Measurements from ENCODE around the gene VGLL3.
"Not testable (repeated sequence)": the region's sequence is repeated elsewhere in the genome, so short reads cannot be mapped to it uniquely, and the experiment has no call there.

Gene VGLL3

GRCh38 chr3:86990734-86991481 lies at the start of gene VGLL3:
Gene VGLL3, minus strand, starts transcription at chr3:86991149. Its CDS starts 406 bp downstream, at chr3:86990743.
- no peak for DNase-seq

- DNase-seq: no peak
Measured at GRCh38 chr3:87037652-87038051, 46.7 kb upstream of the VGLL3 start.

- DNase-seq: no peak
Measured at GRCh38 chr3:87036671-87037070, 45.7 kb upstream of the VGLL3 start.

GRCh38 chr3:87035339-87035738 lies 44.4 kb upstream of the VGLL3 start:
- DNase-seq: no peak

GRCh38 chr3:87033205-87033604 lies 42.3 kb upstream of the VGLL3 start:
- DNase-seq: no peak

GRCh38 chr3:87025661-87026645 lies 35.0 kb upstream of the VGLL3 start:
- no peak for DNase-seq

GRCh38 chr3:87017370-87017769 lies 26.4 kb upstream of the VGLL3 start:
- not testable (repeated sequence) for DNase-seq

GRCh38 chr3:87009271-87009670 lies 18.3 kb upstream of the VGLL3 start:
- no peak for DNase-seq

GRCh38 chr3:87006844-87007439 lies 16.0 kb upstream of the VGLL3 start:
- no peak for DNase-seq

- DNase-seq: no peak
Measured at GRCh38 chr3:87004883-87005282, 13.9 kb upstream of the VGLL3 start.

- DNase-seq: no peak
Measured at GRCh38 chr3:87002346-87002745, 11.4 kb upstream of the VGLL3 start.

- DNase-seq: no peak
Measured at GRCh38 chr3:87001473-87002098, 10.6 kb upstream of the VGLL3 start.

GRCh38 chr3:87000940-87001339 lies 10.0 kb upstream of the VGLL3 start:
- DNase-seq: no peak

- no peak for DNase-seq
Measured at GRCh38 chr3:86998569-86998968, 7.6 kb upstream of the VGLL3 start.

GRCh38 chr3:86996261-86996955 lies 5.5 kb upstream of the VGLL3 start:
- DNase-seq: no peak

- DNase-seq: no peak
Measured at GRCh38 chr3:86995537-86995936, 4.6 kb upstream of the VGLL3 start.

- no peak for DNase-seq
Measured at GRCh38 chr3:86993704-86994103, 2.8 kb upstream of the VGLL3 start.

- no peak for DNase-seq
Measured at GRCh38 chr3:86991840-86992435, 989 bp upstream of the VGLL3 start.

GRCh38 chr3:86991482-86991815 lies 500 bp upstream of the VGLL3 start:
- no peak for DNase-seq

- DNase-seq: no peak
Measured at GRCh38 chr3:86990012-86990733, 776 bp downstream of the VGLL3 start.

- DNase-seq: no peak
Measured at GRCh38 chr3:86989611-86990010, 1.3 kb downstream of the VGLL3 start.
